ENCODE measurements around the gene DNAAF5. TPM values are rescaled to one million over a fixed set of nuclear protein-coding genes. Genes with fewer than 3 reads are reported as not detected.

Gene DNAAF5
- total RNA-seq, 2 donors from 2014 or later = 10.7 to 13.7 TPM

- H3K36me3 Mint-ChIP-seq (ENCODE audit: low read depth) = no peaks in the 10 kb centered on the region
- ATAC-seq (no peak), DNase-seq (no peak)
- peak overlapping the region; percentile 62 for H3K4me3 Mint-ChIP-seq
- no peaks in the 10 kb centered on the region for H3K9me3 ChIP-seq (ENCODE audit: control insufficient read depth, low read length, poor library complexity, severe bottlenecking)
- H3K4me1 Mint-ChIP-seq = peaks cover 8% of the 10 kb centered on the region
- H3K27me3 Mint-ChIP-seq = no peaks in the 10 kb centered on the region
- H3K27ac Mint-ChIP-seq = peak overlapping the region; percentile 43
Measured at GRCh38 chr7:729140-730000, 2.9 kb downstream of the DNAAF5 start.

- H3K27me3 Mint-ChIP-seq = no peaks in the 10 kb centered on the region
- peaks cover 8% of the 10 kb centered on the region for H3K4me1 Mint-ChIP-seq
- ATAC-seq = no peak
- no peaks in the 10 kb centered on the region for H3K36me3 Mint-ChIP-seq (ENCODE audit: low read depth)
- DNase-seq = no peak
- H3K9me3 ChIP-seq (ENCODE audit: control insufficient read depth, low read length, poor library complexity, severe bottlenecking) = no peaks in the 10 kb centered on the region
- no peak overlapping the region for H3K27ac Mint-ChIP-seq
- no peak overlapping the region for H3K4me3 Mint-ChIP-seq
Measured at GRCh38 chr7:730501-731439, 4.3 kb downstream of the DNAAF5 start.

GRCh38 chr7:731440-732085, 5.1 kb downstream of the DNAAF5 start:
- DNase-seq (no peak), ATAC-seq (no peak)
- Mint-ChIP-seq H3K4me1 (peaks cover 8% of the 10 kb centered on the region), H3K36me3 (ENCODE audit: low read depth) (no peaks in the 10 kb centered on the region), H3K27ac (no peak overlapping the region), H3K27me3 (no peaks in the 10 kb centered on the region), H3K4me3 (no peak overlapping the region)
- no peaks in the 10 kb centered on the region for H3K9me3 ChIP-seq (ENCODE audit: control insufficient read depth, low read length, poor library complexity, severe bottlenecking)

- no peaks in the 10 kb centered on the region for H3K27me3 Mint-ChIP-seq
- H3K4me1 Mint-ChIP-seq = peaks cover 8% of the 10 kb centered on the region
- no peak for DNase-seq
- no peaks in the 10 kb centered on the region for H3K36me3 Mint-ChIP-seq (ENCODE audit: low read depth)
- H3K4me3 Mint-ChIP-seq = no peak overlapping the region
- H3K27ac Mint-ChIP-seq = no peak overlapping the region
- no peaks in the 10 kb centered on the region for H3K9me3 ChIP-seq (ENCODE audit: control insufficient read depth, low read length, poor library complexity, severe bottlenecking)
- ATAC-seq = no peak
Measured at GRCh38 chr7:732094-732541, 5.6 kb downstream of the DNAAF5 start.

GRCh38 chr7:732556-732955, 6.1 kb downstream of the DNAAF5 start:
- no peak overlapping the region for H3K27ac Mint-ChIP-seq

GRCh38 chr7:734214-734613, 7.7 kb downstream of the DNAAF5 start:
- H3K9me3 ChIP-seq (ENCODE audit: control insufficient read depth, low read length, poor library complexity, severe bottlenecking) = no peaks in the 10 kb centered on the region
- DNase-seq (no peak), ATAC-seq (no peak)
- no peak overlapping the region for H3K4me3 Mint-ChIP-seq
- no peaks in the 10 kb centered on the region for H3K27me3 Mint-ChIP-seq
- peaks cover 7% of the 10 kb centered on the region for H3K4me1 Mint-ChIP-seq
- H3K36me3 Mint-ChIP-seq (ENCODE audit: low read depth) = peaks cover 4% of the 10 kb centered on the region
- no peak overlapping the region for H3K27ac Mint-ChIP-seq

More at GRCh38 chr7:732556-732955, 6.1 kb downstream of the DNAAF5 start:
- Mint-ChIP-seq H3K4me3 (no peak overlapping the region), H3K36me3 (ENCODE audit: low read depth) (no peaks in the 10 kb centered on the region), H3K4me1 (peaks cover 8% of the 10 kb centered on the region), H3K27me3 (no peaks in the 10 kb centered on the region)
- H3K9me3 ChIP-seq (ENCODE audit: control insufficient read depth, low read length, poor library complexity, severe bottlenecking) = no peaks in the 10 kb centered on the region
- ATAC-seq = no peak
- DNase-seq = no peak

- DNase-seq = no peak
- Mint-ChIP-seq H3K36me3 (ENCODE audit: low read depth) (peaks cover 4% of the 10 kb centered on the region), H3K27me3 (no peaks in the 10 kb centered on the region), H3K27ac (no peak overlapping the region), H3K4me3 (no peak overlapping the region), H3K4me1 (peaks cover 7% of the 10 kb centered on the region)
- ATAC-seq = no peak
- no peaks in the 10 kb centered on the region for H3K9me3 ChIP-seq (ENCODE audit: control insufficient read depth, low read length, poor library complexity, severe bottlenecking)
Measured at GRCh38 chr7:734808-735207, 8.3 kb downstream of the DNAAF5 start.

- H3K27me3 Mint-ChIP-seq = no peaks in the 10 kb centered on the region
- ATAC-seq (no peak), DNase-seq (no peak)
- H3K4me1 Mint-ChIP-seq = peaks cover 8% of the 10 kb centered on the region
- no peaks in the 10 kb centered on the region for H3K9me3 ChIP-seq (ENCODE audit: control insufficient read depth, low read length, poor library complexity, severe bottlenecking)
- peaks cover 8% of the 10 kb centered on the region for H3K36me3 Mint-ChIP-seq (ENCODE audit: low read depth)
- H3K27ac Mint-ChIP-seq = no peak overlapping the region
- no peak overlapping the region for H3K4me3 Mint-ChIP-seq
Measured at GRCh38 chr7:738241-738640, 11.7 kb downstream of the DNAAF5 start.

- ATAC-seq = no peak
- no peaks in the 10 kb centered on the region for H3K9me3 ChIP-seq (ENCODE audit: control insufficient read depth, low read length, poor library complexity, severe bottlenecking)
- Mint-ChIP-seq H3K36me3 (ENCODE audit: low read depth) (peaks cover 8% of the 10 kb centered on the region), H3K27me3 (no peaks in the 10 kb centered on the region), H3K4me3 (no peak overlapping the region), H3K27ac (no peak overlapping the region), H3K4me1 (peaks cover 8% of the 10 kb centered on the region)
- DNase-seq = no peak
Measured at GRCh38 chr7:738723-739454, 12.4 kb downstream of the DNAAF5 start.

GRCh38 chr7:739455-739982, 13.0 kb downstream of the DNAAF5 start:
- no peaks in the 10 kb centered on the region for H3K9me3 ChIP-seq (ENCODE audit: control insufficient read depth, low read length, poor library complexity, severe bottlenecking)
- ATAC-seq (no peak), DNase-seq (no peak)
- Mint-ChIP-seq H3K27me3 (no peaks in the 10 kb centered on the region), H3K36me3 (ENCODE audit: low read depth) (peaks cover 8% of the 10 kb centered on the region), H3K4me3 (no peak overlapping the region), H3K27ac (no peak overlapping the region), H3K4me1 (peaks cover 8% of the 10 kb centered on the region)

- no peak overlapping the region for H3K4me3 Mint-ChIP-seq
- peaks cover 8% of the 10 kb centered on the region for H3K36me3 Mint-ChIP-seq (ENCODE audit: low read depth)
- no peak for ATAC-seq
- H3K4me1 Mint-ChIP-seq = peaks cover 8% of the 10 kb centered on the region
- no peaks in the 10 kb centered on the region for H3K9me3 ChIP-seq (ENCODE audit: control insufficient read depth, low read length, poor library complexity, severe bottlenecking)
- peak overlapping the region; percentile 47 for H3K27ac Mint-ChIP-seq
- no peak for DNase-seq
- no peaks in the 10 kb centered on the region for H3K27me3 Mint-ChIP-seq
Measured at GRCh38 chr7:739983-740942, 13.8 kb downstream of the DNAAF5 start.

All from T-helper 17 cell (primary cell).